HG02763 (cell line): Measurements from ENCODE around the gene MYH14.

Experiments used
- ATAC-seq: cut with Tn5 transposase; IDR thresholded peaks from one replicate; pipeline ENCODE4 v1.9.1; 2021; ENCODE audit warnings: mild to moderate bottlenecking, moderate library complexity; ENCODE audit not compliant: unreplicated experiment

Gene MYH14

DNA sequence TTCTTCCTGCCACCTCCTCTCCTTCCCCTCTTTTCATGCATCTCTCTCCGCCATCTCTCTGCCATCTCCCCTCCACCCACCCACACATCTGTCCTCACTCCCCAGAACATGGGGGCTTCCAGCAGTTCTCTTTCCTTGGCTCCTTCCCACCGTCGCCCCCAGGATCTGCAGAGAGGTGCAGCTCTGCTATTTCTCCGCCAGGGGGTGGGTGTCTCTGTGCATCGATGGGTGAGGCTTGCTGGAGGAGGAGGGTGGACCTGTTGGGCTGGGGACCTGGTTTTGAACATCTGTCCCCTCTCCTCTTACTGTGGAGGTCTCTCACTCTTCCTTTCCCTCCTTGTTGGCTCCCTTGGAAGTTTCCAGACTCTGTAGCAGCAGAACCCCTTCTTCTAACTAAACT is 51.7 kb downstream of the MYH14 start:
- ATAC-seq: no peak

DNA sequence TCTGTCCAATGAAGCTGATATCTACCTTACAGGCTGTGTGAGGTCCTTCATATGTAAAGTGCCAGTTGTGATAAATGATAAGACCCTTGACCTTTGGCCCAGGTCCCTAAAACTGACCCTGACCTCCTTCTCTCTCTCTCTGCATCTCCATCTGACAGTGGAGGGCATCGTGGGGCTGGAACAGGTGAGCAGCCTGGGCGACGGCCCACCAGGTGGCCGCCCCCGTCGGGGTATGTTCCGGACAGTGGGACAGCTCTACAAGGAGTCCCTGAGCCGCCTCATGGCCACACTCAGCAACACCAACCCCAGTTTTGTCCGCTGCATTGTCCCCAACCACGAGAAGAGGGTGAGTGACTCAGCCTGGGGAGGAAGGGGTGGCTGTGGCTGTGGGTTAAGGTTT is 53.7 kb downstream of the MYH14 start:
- ATAC-seq: no peak

DNA sequence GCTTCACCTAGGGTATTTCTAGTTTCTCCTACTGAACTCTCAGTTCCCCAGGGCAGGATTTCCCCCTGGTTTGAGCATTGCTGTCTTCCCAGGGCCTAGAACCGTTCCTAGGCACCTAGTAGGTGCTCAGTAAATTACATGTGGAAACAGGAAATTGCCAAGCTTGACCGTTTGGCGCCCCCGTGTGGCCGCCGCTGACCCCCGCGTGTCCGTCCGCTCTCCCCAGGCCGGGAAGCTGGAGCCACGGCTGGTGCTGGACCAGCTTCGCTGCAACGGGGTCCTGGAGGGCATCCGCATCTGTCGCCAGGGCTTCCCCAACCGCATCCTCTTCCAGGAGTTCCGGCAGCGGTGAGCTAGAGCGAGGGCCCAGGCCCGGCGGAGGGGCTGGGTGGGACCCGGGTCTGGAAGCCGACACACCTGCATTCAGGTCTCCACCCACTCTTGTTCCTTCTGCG is 55.5 kb downstream of the MYH14 start:
- no peak for ATAC-seq

DNA sequence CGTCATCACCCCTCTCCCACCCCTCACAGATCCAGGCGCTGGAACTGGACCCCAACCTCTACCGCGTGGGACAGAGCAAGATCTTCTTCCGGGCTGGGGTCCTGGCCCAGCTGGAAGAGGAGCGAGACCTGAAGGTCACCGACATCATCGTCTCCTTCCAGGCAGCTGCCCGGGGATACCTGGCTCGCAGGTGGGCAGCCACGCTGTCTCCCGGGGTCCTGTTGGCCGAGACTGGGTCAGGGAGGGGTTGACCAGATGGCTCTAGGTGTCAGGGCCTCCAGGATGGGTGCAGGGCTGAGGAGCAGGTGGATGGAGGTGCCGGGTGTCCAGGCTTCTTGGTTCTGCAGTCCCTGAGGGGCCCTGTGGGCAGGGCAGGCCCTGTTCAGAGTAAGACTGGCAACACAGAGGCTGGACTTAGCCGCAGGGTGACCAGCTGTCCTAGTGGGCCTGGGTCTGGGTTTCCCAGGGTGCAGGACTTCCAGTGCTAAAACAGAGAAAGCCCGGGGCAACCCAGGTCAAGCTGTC is 58.1 kb downstream of the MYH14 start:
- ATAC-seq: no peak

DNA sequence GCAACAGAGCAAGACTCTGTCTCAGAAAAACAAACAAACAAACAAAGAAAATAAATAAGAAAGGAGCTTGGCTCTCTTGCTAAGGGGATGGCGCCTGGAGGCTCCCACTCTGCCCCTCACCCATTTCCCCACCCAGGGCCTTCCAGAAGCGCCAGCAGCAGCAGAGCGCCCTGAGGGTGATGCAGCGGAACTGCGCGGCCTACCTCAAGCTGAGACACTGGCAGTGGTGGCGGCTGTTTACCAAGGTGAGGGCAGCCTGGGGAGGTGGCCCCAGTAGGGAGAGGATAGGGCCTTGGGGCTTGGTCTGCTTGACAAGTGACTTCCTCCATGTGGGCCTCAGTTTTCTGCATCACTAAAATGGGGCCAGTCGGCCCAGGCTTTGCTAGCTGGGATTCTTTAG is 59.8 kb downstream of the MYH14 start:
- no peak for ATAC-seq

DNA sequence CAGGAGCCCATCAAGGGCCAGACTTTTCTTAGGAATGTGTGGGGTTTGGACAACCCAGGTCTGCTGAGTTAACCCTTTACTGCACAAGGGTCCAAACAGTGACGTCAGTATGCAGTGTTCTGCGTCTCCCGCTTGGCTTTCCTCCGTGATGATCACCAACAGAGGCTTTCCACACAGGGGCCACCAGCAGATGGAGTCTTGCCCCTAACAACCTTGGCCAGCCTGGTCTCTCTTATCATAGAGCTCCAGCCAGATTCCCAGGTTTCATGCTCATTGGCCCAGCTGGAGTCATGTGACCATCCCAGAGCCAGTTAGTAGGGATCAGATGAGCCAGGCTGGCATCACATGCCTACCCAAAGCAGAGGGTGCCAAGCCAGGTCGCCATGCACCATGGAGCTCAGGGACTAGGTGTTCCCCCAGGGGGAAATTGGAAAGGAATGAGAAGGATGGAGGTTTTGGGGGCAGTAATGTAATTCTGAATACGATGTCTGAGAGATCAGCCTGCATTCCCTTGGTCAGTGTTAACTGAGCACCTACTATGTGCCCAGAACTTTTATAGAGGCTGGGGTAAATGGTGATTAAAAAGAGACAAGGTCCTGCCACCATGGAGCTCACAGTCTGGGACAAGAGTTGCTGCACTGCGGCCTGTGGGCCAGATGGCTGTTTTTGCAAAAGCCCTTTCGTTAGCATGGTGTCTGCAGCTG is 61.2 kb downstream of the MYH14 start:
- no peak for ATAC-seq

DNA sequence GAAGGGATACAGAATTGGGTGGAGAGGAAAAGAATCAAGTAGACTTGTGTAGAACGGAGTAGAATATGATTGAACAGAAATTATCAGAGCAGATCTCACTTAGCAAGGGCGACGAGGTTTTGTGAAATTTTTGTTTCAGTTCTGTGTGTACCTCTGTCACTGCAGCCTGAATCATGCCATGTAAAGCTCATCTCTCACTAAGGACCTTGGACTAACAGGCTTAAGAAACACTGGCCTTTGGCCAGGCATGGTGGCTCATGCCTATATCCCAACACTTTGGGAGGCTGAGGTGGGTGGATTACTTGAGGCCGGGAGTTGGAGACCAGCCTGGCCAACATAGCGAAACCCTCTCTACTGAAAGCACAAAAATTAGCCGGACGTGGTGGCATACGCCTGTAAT is 62.6 kb downstream of the MYH14 start:
- no peak for ATAC-seq

DNA sequence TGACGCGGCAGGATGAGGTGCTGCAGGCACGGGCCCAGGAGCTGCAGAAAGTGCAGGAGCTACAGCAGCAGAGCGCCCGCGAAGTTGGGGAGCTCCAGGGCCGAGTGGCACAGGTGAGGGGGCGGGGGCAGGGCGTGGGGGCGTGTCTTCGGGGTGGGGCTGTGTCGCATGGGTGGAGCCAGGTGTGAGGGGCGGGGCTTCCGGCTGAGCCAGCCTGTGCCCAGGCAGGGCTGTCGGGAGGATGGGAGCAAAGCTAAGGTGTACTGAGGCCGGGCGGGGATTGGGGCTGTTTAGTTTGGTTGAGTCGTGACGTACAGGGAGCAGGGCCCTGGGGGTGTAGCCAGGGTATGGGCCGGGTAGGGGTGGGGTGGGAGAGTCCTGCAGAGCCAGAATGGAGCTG is 63.5 kb downstream of the MYH14 start:
- no peak for ATAC-seq

DNA sequence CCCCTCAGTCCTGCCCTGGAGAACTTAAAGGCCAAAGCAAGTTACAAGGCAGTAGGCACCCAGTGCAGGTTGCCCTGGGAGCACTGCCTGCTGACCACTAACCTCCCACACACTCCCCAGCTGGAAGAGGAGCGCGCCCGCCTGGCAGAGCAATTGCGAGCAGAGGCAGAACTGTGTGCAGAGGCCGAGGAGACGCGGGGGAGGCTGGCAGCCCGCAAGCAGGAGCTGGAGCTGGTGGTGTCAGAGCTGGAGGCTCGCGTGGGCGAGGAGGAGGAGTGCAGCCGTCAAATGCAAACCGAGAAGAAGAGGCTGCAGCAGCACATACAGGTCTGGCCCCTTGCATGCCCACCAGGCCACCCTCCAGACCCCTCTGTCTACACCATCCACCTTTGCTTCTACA is 64.6 kb downstream of the MYH14 start:
- ATAC-seq: no peak

DNA sequence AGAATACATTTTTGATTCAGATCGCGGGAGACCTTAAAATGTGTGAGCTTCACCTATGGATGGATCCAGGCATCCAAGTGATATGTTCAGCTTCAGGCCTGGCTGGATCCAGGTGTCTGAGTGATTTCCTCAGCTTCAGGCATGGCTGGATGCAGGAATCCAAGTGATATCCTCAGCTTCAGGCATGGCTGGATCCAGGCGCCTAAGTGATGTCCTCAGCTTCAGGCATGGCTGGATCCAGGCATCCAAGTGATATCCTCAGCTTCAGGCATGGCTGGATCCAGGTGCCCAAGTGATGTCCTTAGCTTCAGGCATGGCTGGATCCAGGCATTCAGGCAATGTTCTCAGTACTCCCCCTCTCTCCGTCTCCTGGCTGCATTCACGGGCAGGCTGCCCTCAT is 65.1 kb downstream of the MYH14 start:
- no peak for ATAC-seq

DNA sequence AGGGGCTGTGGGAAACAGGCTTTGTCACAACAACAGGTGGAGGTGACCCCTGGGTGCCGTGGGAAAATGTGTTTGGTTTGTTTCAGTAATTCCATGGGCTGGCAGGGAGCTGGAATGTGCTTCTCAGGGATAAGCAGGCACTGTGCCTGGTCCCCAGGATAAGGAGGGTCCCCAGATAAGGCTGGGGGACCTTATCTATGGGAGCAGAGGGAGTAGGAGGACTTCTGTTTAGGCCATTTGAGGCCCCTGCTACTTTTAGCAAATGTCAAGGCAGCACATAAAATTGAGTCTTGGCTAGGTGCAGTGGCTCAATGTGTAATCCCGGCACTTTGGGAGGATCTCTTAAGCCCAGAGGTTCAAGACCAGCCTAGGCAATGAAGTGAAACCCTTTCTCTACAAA is 66.2 kb downstream of the MYH14 start:
- no peak for ATAC-seq

DNA sequence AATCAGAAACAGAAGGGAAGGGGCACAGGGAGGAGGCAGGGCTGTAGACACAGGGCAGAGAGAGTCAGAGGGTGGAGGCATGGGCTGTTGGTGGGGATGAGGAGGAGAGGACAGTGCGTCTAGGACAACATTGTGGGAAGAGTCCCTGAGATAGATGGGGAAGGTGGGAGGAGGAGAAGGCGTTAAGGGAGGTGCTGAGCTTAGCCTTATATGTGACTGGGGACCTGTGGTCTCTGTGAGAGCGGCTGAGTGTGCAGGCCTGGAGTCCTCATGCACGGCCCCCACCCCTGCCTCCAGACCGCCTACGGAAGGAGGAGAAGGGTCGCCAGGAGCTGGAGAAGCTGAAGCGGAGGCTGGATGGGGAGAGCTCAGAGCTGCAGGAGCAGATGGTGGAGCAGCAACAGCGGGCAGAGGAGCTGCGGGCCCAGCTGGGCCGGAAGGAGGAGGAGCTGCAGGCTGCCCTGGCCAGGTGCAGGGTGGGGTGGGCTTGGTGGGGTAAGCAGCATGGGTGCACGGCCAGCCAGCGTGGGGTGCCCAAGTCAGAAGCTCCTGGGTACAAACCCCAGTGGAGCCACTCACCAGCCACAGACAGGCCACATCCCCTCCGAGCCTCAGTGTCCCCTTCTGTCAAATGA is 69.0 kb downstream of the MYH14 start:
- ATAC-seq: no peak

DNA sequence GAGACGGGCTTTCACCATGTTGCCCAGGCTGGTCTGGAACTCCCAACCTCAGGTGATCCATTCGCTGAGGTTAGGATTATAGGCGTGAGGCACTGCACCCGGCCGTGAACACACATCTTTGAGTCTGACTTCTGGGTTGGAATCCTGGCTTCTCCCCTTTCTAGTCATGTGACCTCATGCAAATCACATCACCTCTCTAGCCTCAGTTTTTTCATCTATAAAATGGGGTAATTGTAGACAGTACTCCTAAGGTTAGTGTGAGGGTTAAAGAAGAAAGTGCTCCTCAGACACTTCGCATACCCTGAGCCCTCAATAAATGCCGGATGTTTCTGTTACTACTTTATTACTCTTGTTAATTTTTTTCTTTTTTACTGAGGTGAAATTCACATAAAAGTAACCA is 70.4 kb downstream of the MYH14 start:
- no peak for ATAC-seq

DNA sequence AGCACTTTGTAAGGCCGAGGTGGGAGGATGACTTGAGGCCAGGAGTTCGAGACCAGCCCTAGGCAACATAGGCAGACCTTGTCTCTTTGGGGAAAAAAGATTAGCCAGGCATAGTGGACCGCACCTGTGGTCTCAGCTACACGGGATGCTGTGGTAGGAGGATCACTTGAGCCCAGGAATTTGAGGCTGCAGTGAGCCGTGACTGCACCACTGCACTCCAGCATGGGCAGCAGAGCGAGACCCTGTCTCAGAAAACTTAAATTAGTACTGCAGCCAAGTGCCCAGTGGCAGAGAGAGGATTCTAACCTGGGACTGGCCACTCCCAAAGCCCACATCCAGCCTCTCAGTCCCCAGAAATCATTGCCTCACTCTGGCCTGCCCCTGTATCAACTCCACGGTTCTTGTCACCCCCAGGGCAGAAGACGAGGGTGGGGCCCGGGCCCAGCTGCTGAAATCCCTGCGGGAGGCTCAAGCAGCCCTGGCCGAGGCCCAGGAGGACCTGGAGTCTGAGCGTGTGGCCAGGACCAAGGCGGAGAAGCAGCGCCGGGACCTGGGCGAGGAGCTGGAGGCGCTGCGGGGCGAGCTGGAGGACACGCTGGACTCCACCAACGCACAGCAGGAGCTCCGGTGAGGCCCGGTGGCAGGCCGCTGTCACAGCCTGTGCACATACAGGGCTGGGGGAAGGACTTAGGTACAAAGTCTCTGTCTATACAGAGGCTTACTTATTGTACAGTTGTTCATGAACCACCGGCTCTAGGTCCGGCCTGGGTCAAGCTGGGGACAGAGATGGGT is 72.4 kb downstream of the MYH14 start:
- ATAC-seq: no peak

DNA sequence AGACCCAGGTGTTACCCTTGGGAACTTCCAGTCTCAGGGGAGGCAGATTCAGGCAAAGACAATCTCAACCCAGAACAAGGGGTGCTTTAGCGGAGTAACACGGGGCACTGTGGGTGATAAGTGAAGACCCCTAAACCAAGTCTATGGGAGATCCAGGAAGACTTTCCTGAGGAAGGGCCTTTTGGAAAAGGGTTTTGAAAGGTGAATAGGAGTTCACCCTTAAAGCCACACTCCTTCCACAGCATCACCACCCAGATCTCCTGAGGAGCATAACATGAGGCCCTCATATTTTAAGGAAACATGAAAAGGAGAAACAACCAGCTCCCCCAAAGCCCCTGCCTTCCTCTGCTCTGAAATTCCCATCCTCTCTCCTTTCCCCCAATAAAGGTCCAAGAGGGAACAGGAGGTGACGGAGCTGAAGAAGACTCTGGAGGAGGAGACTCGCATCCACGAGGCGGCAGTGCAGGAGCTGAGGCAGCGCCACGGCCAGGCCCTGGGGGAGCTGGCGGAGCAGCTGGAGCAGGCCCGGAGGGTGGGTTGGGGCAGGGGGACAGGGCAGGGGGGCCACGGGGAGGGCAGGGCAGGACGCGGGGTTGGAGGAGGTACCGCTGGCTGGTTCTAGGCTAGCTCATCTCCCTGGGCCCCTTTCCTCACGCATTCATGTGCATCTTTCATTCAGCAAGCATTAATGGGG is 73.1 kb downstream of the MYH14 start:
- no peak for ATAC-seq

DNA sequence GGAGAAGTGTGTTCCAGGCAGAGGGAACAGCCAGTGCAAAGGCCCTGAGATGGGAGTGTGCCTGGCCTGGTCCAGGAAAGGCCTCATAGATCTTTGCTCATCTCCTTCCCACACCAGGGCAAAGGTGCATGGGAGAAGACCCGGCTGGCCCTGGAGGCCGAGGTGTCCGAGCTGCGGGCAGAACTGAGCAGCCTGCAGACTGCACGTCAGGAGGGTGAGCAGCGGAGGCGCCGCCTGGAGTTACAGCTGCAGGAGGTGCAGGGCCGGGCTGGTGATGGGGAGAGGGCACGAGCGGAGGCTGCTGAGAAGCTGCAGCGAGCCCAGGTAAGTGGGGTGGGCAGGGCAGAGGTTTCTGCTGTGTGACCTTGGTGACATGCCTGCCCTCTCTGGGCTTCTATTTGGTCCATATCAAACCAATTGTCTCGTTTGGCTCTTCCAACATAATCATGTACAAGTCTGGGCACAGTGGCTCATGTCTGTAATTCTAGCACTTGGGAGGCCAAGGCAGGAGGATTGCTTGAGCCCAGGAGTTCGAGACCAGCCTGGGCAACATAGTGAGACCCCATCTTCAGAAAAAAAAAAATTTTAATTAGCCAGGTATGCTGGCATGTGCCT is 74.7 kb downstream of the MYH14 start:
- no peak for ATAC-seq

DNA sequence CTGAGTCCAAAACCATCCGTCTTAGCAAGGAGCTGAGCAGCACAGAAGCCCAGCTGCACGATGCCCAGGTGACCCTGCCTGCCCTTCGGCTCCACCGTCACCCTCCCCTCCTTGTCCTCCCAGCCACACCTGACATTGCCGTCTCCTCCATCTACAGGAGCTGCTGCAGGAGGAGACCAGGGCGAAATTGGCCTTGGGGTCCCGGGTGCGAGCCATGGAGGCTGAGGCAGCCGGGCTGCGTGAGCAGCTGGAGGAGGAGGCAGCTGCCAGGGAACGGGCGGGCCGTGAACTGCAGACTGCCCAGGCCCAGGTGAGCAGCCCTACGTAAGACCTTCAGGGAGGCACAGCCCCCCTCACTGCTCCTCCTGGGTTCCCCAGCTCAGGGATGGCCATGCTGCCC is 76.7 kb downstream of the MYH14 start:
- no peak for ATAC-seq

DNA sequence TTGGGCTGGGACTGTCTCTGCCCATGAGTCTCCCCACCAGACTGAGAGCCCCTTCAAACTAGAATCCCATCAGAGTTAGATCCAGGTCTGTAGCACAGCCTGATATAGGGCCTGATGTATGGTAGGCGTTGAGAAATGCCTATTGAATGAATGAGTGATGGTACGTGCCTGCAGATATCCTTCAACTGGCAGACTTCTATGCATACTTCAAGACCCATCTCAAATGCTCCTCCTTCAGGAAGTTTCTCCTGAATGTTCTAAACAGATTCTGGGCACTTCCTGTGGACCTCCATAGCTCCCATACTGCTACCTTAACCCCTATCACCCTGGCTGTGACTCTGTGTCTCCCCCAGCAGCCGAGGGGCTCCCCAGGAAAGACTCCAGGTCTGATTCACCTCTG is 77.6 kb downstream of the MYH14 start:
- no peak for ATAC-seq

DNA sequence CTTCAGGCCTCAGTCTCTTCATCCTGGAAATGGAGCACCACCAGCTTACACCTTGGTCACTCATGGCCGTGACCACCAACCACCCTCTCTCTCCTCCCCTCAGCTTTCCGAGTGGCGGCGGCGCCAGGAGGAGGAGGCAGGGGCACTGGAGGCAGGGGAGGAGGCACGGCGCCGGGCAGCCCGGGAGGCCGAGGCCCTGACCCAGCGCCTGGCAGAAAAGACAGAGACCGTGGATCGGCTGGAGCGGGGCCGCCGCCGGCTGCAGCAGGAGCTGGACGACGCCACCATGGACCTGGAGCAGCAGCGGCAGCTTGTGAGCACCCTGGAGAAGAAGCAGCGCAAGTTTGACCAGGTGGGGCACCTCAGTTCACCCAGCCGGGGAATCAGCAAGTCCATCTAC is 78.1 kb downstream of the MYH14 start:
- ATAC-seq: no peak

DNA sequence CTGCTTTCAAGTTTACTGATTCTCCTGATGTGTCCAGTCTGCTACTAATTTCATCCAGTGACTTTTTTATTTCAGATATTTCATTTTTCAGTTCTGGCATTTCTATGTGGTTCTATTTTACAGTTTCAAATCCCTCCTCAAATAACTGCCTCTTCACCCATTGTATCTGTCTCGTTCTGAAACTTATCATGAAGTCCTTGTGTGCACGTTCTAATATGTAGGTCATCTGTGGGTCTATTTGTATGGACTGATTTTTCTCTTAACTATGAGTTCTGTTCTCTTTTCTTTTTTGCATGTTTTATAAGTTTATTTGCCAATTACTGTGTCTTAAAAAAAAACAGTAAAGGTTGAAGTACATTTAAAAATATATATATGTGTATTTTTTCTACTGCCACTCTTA is 82.4 kb downstream of the MYH14 start:
- ATAC-seq: no peak

DNA sequence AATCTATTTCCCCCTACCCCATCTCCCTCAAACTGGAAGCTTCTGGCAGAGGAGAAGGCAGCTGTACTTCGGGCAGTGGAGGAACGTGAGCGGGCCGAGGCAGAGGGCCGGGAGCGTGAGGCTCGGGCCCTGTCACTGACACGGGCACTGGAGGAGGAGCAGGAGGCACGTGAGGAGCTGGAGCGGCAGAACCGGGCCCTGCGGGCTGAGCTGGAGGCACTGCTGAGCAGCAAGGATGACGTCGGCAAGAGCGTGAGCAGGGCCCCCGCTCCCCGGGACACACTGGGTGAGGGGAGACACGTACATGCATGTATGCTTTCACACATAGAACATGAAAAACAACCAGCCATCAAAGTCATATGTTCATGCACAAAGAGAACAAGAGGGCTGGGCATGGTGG is 83.0 kb downstream of the MYH14 start:
- no peak for ATAC-seq
